HEK293 (cell line): Measurements from ENCODE around the gene CCNK.

Experiments used
- BCL6B ChIP-seq: fragments of 450-650 bp; formaldehyde crosslinking; IDR thresholded peaks from 2 replicates; pipeline ENCODE4 v1.5.1; 2017; ENCODE audit warnings: missing biosample characterization, missing genetic modification characterization
- CTCF ChIP-seq: fragments of 450-650 bp; formaldehyde crosslinking; IDR thresholded peaks from 2 replicates; pipeline ENCODE4 v1.5.1; 2016; ENCODE audit warnings: missing biosample characterization, missing genetic modification characterization
- GLI4 ChIP-seq: fragments of 450-650 bp; formaldehyde crosslinking; IDR thresholded peaks from 2 replicates; pipeline ENCODE4 v1.5.1; 2016; ENCODE audit warnings: missing biosample characterization, missing genetic modification characterization
- ZBTB11 ChIP-seq: fragments of 450-650 bp; formaldehyde crosslinking; conservative IDR thresholded peaks from 2 replicates; pipeline ENCODE4 v1.5.1; 2016; ENCODE audit warnings: low read depth, missing biosample characterization, missing genetic modification characterization
- ZNF274 ChIP-seq, 2 experiments: fragments of 200-500 bp in 1 of 2; fragments of 450-650 bp in 1 of 2; sonication (Bioruptor generic) in 1 of 2; formaldehyde crosslinking in 1 of 2; IDR thresholded peaks; 2 replicates each; pipeline versions ENCODE4 v1.5.1 to v1.6.1; 2014 to 2016; ENCODE audit warnings: borderline replicate concordance in 1 of 2, inconsistent platforms in 1 of 2, low read length in 1 of 2, missing biosample characterization in 1 of 2, missing genetic modification characterization in 1 of 2
- ZNF341 ChIP-seq: fragments of 450-650 bp; formaldehyde crosslinking; IDR thresholded peaks from 2 replicates; pipeline ENCODE4; 2016; ENCODE audit warnings: low read depth, missing biosample characterization, missing genetic modification characterization
- ZNF473 ChIP-seq: fragments of 450-650 bp; formaldehyde crosslinking; IDR thresholded peaks from 2 replicates; pipeline ENCODE4 v1.5.1; 2017; ENCODE audit warnings: missing biosample characterization, missing genetic modification characterization
- ZNF510 ChIP-seq: fragments of 450-650 bp; formaldehyde crosslinking; IDR thresholded peaks from 2 replicates; pipeline ENCODE4 v1.5.1; 2018; ENCODE audit warnings: mild to moderate bottlenecking, missing genetic modification characterization, missing biosample characterization; ENCODE audit not compliant: insufficient replicate concordance

- TF ChIP-seq CTCF (tag by site-specific recombination) = no peak
- no peak for TF ChIP-seq ZNF274 (IDR thresholded peaks at IDR 0.05; ENCODE audit: low read length)
- no peak for TF ChIP-seq ZNF274 (tag by site-specific recombination; IDR thresholded peaks at IDR 0.05; ENCODE audit: borderline replicate concordance)
- TF ChIP-seq ZNF341 (tag by site-specific recombination) = no peak
- TF ChIP-seq ZBTB11 (tag by site-specific recombination) = no peak
- TF ChIP-seq ZNF510 = no peak
- no peak for TF ChIP-seq GLI4 (tag by site-specific recombination)
- no peak for TF ChIP-seq BCL6B (tag by site-specific recombination)
- no peak for TF ChIP-seq ZNF473
Observed at GRCh38 chr14:99515301-99516155, 34.3 kb downstream of the CCNK start.
